Lower leg skin (tissue), 4 donors: ENCODE measurements around the gene CDC40. TPM values are rescaled to one million over a fixed set of nuclear protein-coding genes. Genes with fewer than 3 reads are reported as not detected.
"Not testable (repeated sequence)": the region's sequence is repeated elsewhere in the genome, so short reads cannot be mapped to it uniquely, and the experiment has no call there.

Experiments
- DNase-seq, 2 donors: peaks; one replicate each; pipeline ENCODE4 v3.0.0-alpha.2; 2019; ENCODE audit warnings: low spot score in 2 of 2
- H3K4me3 ChIP-seq: fragments of 200-600 bp; sonication (generic); 2 replicates; pipeline ENCODE4 v1.5.1; 2017; ENCODE audit warnings: mild to moderate bottlenecking, low read depth; ENCODE audit not compliant: poor library complexity, severe bottlenecking
- POLR2A ChIP-seq, 2 donors: fragments of 450-650 bp; IDR thresholded peaks; one replicate each; pipeline ENCODE4 v1.6.1; 2016 to 2017; ENCODE audit warnings: antibody characterized with exemption in 2 of 2, mild to moderate bottlenecking in 1 of 2, moderate library complexity in 1 of 2
- WGBS, 2 donors: methylation state at CpG; one replicate each; pipeline ENCODE4 v1.1.5; 2018; 5-methylcytosine and 5-hydroxymethylcytosine counted together
- intact Hi-C: fragments of 100-400 bp; cut with DNase I; formaldehyde crosslinking; loops from one replicate; pipeline ENCODE4 v1.15.0; 2023; ENCODE audit warnings: low total_unique reads
- total RNA-seq, 4 donors: library from RNA; depleted of rRNA; stranded (reverse); fragments of >200 nt; gene quantifications; one replicate each; pipeline ENCODE4 v1.1.0, GENCODE V29; 2016
- TF ChIP-seq, protein P1 (sequence below), 3 donors: fragments of 450-650 bp; IDR thresholded peaks; one replicate each; pipeline ENCODE4 v1.5.1; 2016; ENCODE audit warnings: antibody characterized with exemption in 3 of 3, mild to moderate bottlenecking in 3 of 3, moderate library complexity in 2 of 3

The CDC40 gene
- total RNA-seq, 4 donors from 2014 or later = 11.5 to 19.2 (median 15.4) TPM

DNA sequence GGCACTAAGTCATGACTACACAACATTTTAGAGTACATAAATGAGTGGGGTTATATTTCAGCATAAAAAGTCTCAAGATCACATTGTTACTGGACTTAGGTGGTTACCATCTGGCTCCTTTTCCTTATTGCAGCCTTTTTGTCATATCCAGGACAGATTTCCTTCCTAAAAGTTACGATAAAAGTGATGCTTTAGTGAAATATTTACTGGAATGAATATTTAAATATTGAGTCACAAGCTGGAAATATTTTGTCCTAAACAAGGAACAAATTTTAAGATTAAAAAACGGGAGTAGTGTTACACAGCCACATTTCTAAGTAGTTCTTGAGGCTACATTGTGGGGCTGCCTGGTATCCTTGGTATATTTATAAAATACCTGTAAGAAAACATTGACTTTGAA lies 52.2 kb downstream of the CDC40 start:
- TF ChIP-seq, protein P1, sequence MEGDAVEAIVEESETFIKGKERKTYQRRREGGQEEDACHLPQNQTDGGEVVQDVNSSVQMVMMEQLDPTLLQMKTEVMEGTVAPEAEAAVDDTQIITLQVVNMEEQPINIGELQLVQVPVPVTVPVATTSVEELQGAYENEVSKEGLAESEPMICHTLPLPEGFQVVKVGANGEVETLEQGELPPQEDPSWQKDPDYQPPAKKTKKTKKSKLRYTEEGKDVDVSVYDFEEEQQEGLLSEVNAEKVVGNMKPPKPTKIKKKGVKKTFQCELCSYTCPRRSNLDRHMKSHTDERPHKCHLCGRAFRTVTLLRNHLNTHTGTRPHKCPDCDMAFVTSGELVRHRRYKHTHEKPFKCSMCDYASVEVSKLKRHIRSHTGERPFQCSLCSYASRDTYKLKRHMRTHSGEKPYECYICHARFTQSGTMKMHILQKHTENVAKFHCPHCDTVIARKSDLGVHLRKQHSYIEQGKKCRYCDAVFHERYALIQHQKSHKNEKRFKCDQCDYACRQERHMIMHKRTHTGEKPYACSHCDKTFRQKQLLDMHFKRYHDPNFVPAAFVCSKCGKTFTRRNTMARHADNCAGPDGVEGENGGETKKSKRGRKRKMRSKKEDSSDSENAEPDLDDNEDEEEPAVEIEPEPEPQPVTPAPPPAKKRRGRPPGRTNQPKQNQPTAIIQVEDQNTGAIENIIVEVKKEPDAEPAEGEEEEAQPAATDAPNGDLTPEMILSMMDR (IDR thresholded peaks at IDR 0.05) = no peak
- no peak for TF ChIP-seq POLR2A (IDR thresholded peaks at IDR 0.05)

DNA sequence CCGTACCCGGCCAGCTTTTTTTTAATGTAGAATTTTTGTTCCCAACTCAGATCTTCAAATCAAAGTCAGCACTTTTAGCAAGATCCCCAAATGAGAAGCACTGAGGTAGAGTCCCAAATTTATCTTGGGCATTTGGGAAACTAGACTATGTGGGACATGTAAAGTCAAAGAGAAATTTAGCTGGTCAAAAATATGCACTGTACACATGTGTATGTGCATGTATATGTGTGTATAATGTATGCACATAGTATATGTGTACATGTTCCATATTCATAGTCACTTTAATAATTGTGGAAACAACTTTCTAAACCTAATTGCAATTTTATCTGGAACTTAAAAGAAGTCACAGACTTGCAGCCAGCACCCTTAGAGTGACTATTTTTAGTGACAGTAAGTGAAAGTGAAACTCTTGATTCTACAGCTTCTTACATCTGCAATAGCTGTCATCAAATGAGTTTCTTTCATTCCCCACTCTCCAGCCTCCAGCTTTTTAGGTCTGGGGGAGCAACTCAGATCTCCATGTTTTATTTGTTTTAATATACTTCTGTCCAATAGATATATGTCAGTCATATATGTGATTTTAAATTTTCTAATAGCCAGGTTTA lies 53.6 kb downstream of the CDC40 start:
- intact Hi-C loops = no loop called here

More for the DNA sequence above, 52.2 kb downstream of the CDC40 start:
- DNase-seq = no peak
- whole genome bisulfite sequencing, 2 donors = 63 to 65% methylated on average over 2 of the region's 2 CpGs
- H3K4me3 ChIP-seq = no peak overlapping the region
- intact Hi-C loops = no loop called here

GRCh38 chr6:110236007-110236406 lies 55.8 kb downstream of the CDC40 start:
- DNase-seq, H3K4me3 ChIP-seq, intact Hi-C loops: not testable (repeated sequence)
- WGBS, 2 donors = 96 to 97% methylated on average over 1 of the region's 1 CpG

More for the DNA sequence above, 53.6 kb downstream of the CDC40 start:
- H3K4me3 ChIP-seq = no peak overlapping the region
- TF ChIP-seq POLR2A (IDR thresholded peaks at IDR 0.05) = no peak
- TF ChIP-seq, protein P1 (IDR thresholded peaks at IDR 0.05) = no peak
- WGBS, 2 donors = 96 to 97% methylated on average over 2 of the region's 2 CpGs
- no peak for DNase-seq

GRCh38 chr6:110239526-110240274 lies 59.5 kb downstream of the CDC40 start:
- 92 to 98% methylated on average over 1 of the region's 1 CpG for WGBS, 2 donors
- TF ChIP-seq, protein P1 (IDR thresholded peaks at IDR 0.05) = no peak
- no peak for TF ChIP-seq POLR2A (IDR thresholded peaks at IDR 0.05)
- no peak for DNase-seq
- intact Hi-C loops = no loop called here
- no peak overlapping the region for H3K4me3 ChIP-seq

DNA sequence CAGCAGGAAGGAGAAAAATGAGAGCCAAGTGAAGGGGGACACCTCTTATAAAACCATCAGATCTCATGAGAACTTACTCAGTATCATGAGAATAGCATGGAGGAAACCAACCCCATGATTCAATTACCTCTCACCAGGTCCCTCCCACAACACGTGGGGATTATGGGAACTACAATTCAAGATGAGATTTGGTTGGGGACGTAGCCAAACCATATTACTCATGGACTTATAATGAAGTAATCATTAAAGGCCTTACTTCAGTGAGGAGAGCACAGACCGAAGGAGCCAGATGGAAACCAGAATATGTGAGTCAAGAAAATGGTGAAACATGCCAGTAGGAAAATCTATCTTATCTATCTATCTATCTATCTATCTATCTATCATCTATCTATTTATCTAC lies 64.4 kb downstream of the CDC40 start:
- H3K4me3 ChIP-seq, DNase-seq, intact Hi-C loops: not testable (repeated sequence)
- 78% methylated on average over 3 of the region's 3 CpGs for WGBS, 2 donors

DNA sequence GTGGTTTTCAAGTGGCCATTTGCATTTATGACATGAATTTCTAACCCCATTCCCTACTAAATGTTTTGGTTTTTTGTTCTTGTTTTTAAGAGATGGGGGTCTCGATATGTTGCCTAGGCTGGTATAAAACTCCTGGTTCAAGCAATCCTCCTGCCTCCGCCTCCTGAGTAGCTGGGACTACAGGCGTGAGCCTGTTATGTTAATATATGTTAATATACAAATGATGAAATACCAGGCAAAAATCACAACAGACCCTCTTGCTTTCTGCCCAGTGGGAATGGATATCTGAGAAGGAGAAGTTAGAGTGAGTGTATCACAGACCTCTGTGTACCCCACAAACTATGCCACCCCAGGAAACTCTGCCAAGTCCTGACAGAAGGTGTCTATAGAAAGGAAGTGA lies 66.2 kb downstream of the CDC40 start:
- no peak for DNase-seq
- WGBS, 2 donors = 94 to 96% methylated on average over 3 of the region's 3 CpGs
- intact Hi-C loops = no loop called here
- no peak overlapping the region for H3K4me3 ChIP-seq
- no peak for TF ChIP-seq POLR2A (IDR thresholded peaks at IDR 0.05)
- TF ChIP-seq, protein P1 (IDR thresholded peaks at IDR 0.05) = no peak
